Activated T-cell treated with anti-CD3 and anti-CD28 coated beads for 4 hours (primary cell): Measurements from ENCODE around the gene CPXM2.

ENCODE experiments used
- DNase-seq: peaks from one replicate; pipeline ENCODE4 v3.0.0-alpha.2; 2020

The CPXM2 gene

GRCh38 chr10:123795196-123795780 lies 96.3 kb downstream of the CPXM2 start:
- DNase-seq = no peak

GRCh38 chr10:123792248-123792978 lies 99.2 kb downstream of the CPXM2 start:
- no peak for DNase-seq

- no peak for DNase-seq
These were observed 101.3 kb downstream of the CPXM2 start for GRCh38 chr10:123790132-123790885.

GRCh38 chr10:123788981-123789380 lies 102.6 kb downstream of the CPXM2 start:
- no peak for DNase-seq

GRCh38 chr10:123787566-123787965 lies 104.0 kb downstream of the CPXM2 start:
- no peak for DNase-seq

GRCh38 chr10:123786896-123787295 lies 104.7 kb downstream of the CPXM2 start:
- no peak for DNase-seq

GRCh38 chr10:123786306-123786705 lies 105.3 kb downstream of the CPXM2 start:
- DNase-seq = no peak

- no peak for DNase-seq
These were observed 107.0 kb downstream of the CPXM2 start for GRCh38 chr10:123784646-123785045.

GRCh38 chr10:123784216-123784615 lies 107.4 kb downstream of the CPXM2 start:
- no peak for DNase-seq

- DNase-seq = no peak
These were observed 108.3 kb downstream of the CPXM2 start for GRCh38 chr10:123783296-123783695.

GRCh38 chr10:123782549-123782948 lies 109.1 kb downstream of the CPXM2 start:
- no peak for DNase-seq

GRCh38 chr10:123781956-123782500 lies 109.6 kb downstream of the CPXM2 start:
- DNase-seq = no peak

- no peak for DNase-seq
These were observed 110.2 kb downstream of the CPXM2 start for GRCh38 chr10:123781324-123781900.

- no peak for DNase-seq
These were observed 112.7 kb downstream of the CPXM2 start for GRCh38 chr10:123778719-123779517.

- no peak for DNase-seq
These were observed 113.7 kb downstream of the CPXM2 start for GRCh38 chr10:123777881-123778280.

- no peak for DNase-seq
These were observed 117.4 kb downstream of the CPXM2 start for GRCh38 chr10:123774132-123774742.

GRCh38 chr10:123772645-123773508 lies 118.7 kb downstream of the CPXM2 start:
- DNase-seq = no peak

GRCh38 chr10:123771877-123772644 lies 119.5 kb downstream of the CPXM2 start:
- no peak for DNase-seq

GRCh38 chr10:123769647-123770046 lies 122.0 kb downstream of the CPXM2 start:
- no peak for DNase-seq

- no peak for DNase-seq
These were observed 124.8 kb downstream of the CPXM2 start for GRCh38 chr10:123766761-123767160.
